ACC112 (cell line): Measurements from ENCODE around the gene CHODL.

Experiments used
- H2AFZ ChIP-seq: fragments of 200-600 bp; sonication (generic); one replicate; pipeline ENCODE4 v1.6.0; 2017; ENCODE audit warnings: antibody characterized with exemption, low read length; ENCODE audit not compliant: unreplicated experiment
- H3K27ac ChIP-seq: fragments of 200-600 bp; sonication (generic); 2 replicates; pipeline ENCODE4 v1.5.1; 2014; ENCODE audit warnings: low read depth, mild to moderate bottlenecking, antibody characterized with exemption, low read length, moderate library complexity
- H3K27me3 ChIP-seq: fragments of 200-600 bp; sonication (generic); 2 replicates; pipeline ENCODE4 v1.6.1; 2014; ENCODE audit warnings: mild to moderate bottlenecking, antibody characterized with exemption, low read length, moderate library complexity, mixed read lengths; ENCODE audit not compliant: insufficient read depth
- H3K36me3 ChIP-seq: fragments of 200-600 bp; sonication (generic); 2 replicates; pipeline ENCODE4 v1.6.1; 2016; ENCODE audit warnings: mild to moderate bottlenecking, antibody characterized with exemption, low read length, moderate library complexity, mixed read lengths; ENCODE audit not compliant: insufficient read depth
- H3K4me1 ChIP-seq: fragments of 200-600 bp; sonication (generic); one replicate; pipeline ENCODE4 v1.6.1; 2016; ENCODE audit warnings: low read length, mixed read lengths; ENCODE audit not compliant: insufficient read depth, unreplicated experiment, control insufficient read depth
- H3K4me3 ChIP-seq: fragments of 200-600 bp; sonication (generic); 2 replicates; pipeline ENCODE4 v1.5.1; 2014; ENCODE audit warnings: mild to moderate bottlenecking, low read depth, low read length
- H3K79me2 ChIP-seq: fragments of 200-600 bp; sonication (generic); one replicate; pipeline ENCODE4 v1.6.0; 2016; ENCODE audit warnings: low read length; ENCODE audit not compliant: control insufficient read depth, unreplicated experiment, insufficient read depth

CHODL gene

GRCh38 chr21:18285379-18285778 is 40.7 kb downstream of the CHODL start:
- Histone ChIP-seq H3K4me1 (no peaks in the 10 kb centered on the region), H3K36me3 (no peaks in the 10 kb centered on the region), H3K4me3 (no peak overlapping the region), H2AFZ (no peak overlapping the region), H3K79me2 (no peaks in the 10 kb centered on the region), H3K27me3 (no peaks in the 10 kb centered on the region), H3K27ac (no peak overlapping the region)

GRCh38 chr21:18289876-18290275 is 45.2 kb downstream of the CHODL start:
- H3K4me3 ChIP-seq, result no peak overlapping the region
- H3K4me1 ChIP-seq, result no peaks in the 10 kb centered on the region
- H3K79me2 ChIP-seq, result no peaks in the 10 kb centered on the region
- H2AFZ ChIP-seq, result no peak overlapping the region
- no peaks in the 10 kb centered on the region for H3K36me3 ChIP-seq
- H3K27me3 ChIP-seq, result no peaks in the 10 kb centered on the region
- H3K27ac ChIP-seq, result no peak overlapping the region

- no peaks in the 10 kb centered on the region for H3K27me3 ChIP-seq
- no peaks in the 10 kb centered on the region for H3K79me2 ChIP-seq
- no peak overlapping the region for H3K4me3 ChIP-seq
Measured at GRCh38 chr21:18294100-18294499, 49.5 kb downstream of the CHODL start.

GRCh38 chr21:18298228-18298627 is 53.6 kb downstream of the CHODL start:
- Histone ChIP-seq H3K27ac (no peak overlapping the region), H3K27me3 (no peaks in the 10 kb centered on the region), H3K79me2 (no peaks in the 10 kb centered on the region), H3K4me1 (no peaks in the 10 kb centered on the region), H3K4me3 (no peak overlapping the region), H3K36me3 (no peaks in the 10 kb centered on the region), H2AFZ (no peak overlapping the region)

More at GRCh38 chr21:18294100-18294499, 49.5 kb downstream of the CHODL start:
- Histone ChIP-seq H3K4me1 (no peaks in the 10 kb centered on the region), H3K36me3 (no peaks in the 10 kb centered on the region), H2AFZ (no peak overlapping the region), H3K27ac (no peak overlapping the region)
